Ovary (tissue), 9 donors: ENCODE data around the gene SAXO2. TPM values are rescaled to one million over a fixed set of nuclear protein-coding genes. Genes with fewer than 3 reads are reported as not detected.

Experiments used
- polyA plus RNA-seq, 2 donors: library from polyadenylated mRNA; stranded (reverse); fragments of 200-250 nt in 1 of 2; fragments of 350-450 nt in 1 of 2; fragmentation: Illumina TruSeq in 1 of 2; extraction: RNeasy Lipid Tissue Mini Kit (QIAGEN cat#74804) in 1 of 2; gene quantifications; one replicate each; pipeline ENCODE4 v1.2.3, GENCODE V29; 2013 to 2014
- total RNA-seq, 7 donors: library from RNA; depleted of rRNA in 2 of 7; stranded (reverse); fragments of >200 nt in 2 of 7; fragmentation: NEBNext Ultra II Directional in 3 of 7; extraction: Animal tissue kit (Norgen Biotek cat#: 25700) in 3 of 7; gene quantifications; one replicate each; pipeline versions ENCODE4 v1.1.0 to v1.2.4, GENCODE V29; 2016 to 2023
- donor health status: DM: no; HTN: no; CAD: no; lungs with moderate emphysema.
- donor health status: DM: no; HTN: no; CAD: no.
- donor health status: Bipolar disorder and iron deficiency.
- donor health status: DM: yes; HTN: yes; CAD: no.
- donor health status: DM: no; HTN: no; CAD: no.
- donor health status: DM: yes; HTN: yes; CAD: no.

SAXO2 gene
- total and polyA plus RNA-seq, 9 donors, result 0.55 to 38.4 (median 4.2) TPM

Other genes with a start within 250 kb of the SAXO2 start
- 1 to 10 TPM; 2.4 to 8.1 (median 3.9) TPM for gene MEX3B, start 216.8 kb upstream of the SAXO2 start, total RNA-seq
- gene MEX3B, start 216.8 kb upstream of the SAXO2 start, polyA plus RNA-seq, result 1 to 10 TPM; 5.2 to 7.6 TPM
- gene EFL1, start 84 bp upstream of the SAXO2 start, total RNA-seq, result 10 to 100 TPM in 2 of 7 donors, 1 to 10 TPM in 5; 7.7 to 11.1 (median 8.9) TPM
- 10 to 100 TPM in 1 of 2 donors, 1 to 10 TPM in 1; 4.1 to 15.2 TPM for gene EFL1, start 84 bp upstream of the SAXO2 start, polyA plus RNA-seq
- 1 to 10 TPM in 4 of 7 donors, under 1 TPM in 3; 0.43 to 3.3 (median 1.5) TPM for gene GOLGA6L10, start 86.7 kb downstream of the SAXO2 start, total RNA-seq
- gene GOLGA6L10, start 86.7 kb downstream of the SAXO2 start, polyA plus RNA-seq, result 1 to 10 TPM; 1.7 to 2.1 TPM
- gene GOLGA6L9, start 167.0 kb downstream of the SAXO2 start, total RNA-seq, result 1 to 10 TPM; 2.7 to 5.5 (median 3.4) TPM
- 1 to 10 TPM; 2.6 to 2.7 TPM for gene GOLGA6L9, start 167.0 kb downstream of the SAXO2 start, polyA plus RNA-seq